GM19099 (cell line): ENCODE results near the gene MAST4.

Source experiments
- POLR2A ChIP-seq: IDR thresholded peaks from 3 replicates; pipeline ENCODE4 v1.6.1; 2011; ENCODE audit warnings: low read depth; ENCODE audit not compliant: insufficient read length; ENCODE audit errors: extremely low read depth

MAST4 gene

DNA sequence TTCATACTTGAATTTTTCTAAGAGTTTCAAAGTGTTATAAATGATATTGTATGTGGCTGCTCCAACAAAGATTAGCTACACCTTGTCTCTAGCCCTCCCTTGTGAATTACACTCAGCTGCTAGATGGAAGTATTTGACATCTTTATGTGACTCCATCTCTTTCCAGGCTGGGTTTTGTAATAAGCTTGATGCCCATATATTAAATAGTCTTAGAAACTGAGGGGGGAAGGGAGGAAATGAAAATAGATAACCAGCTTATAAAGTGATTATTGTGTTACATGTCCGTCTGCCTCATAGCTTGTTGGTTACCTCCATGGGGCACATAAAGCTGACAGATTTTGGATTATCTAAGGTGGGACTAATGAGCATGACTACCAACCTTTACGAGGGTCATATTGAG lies 537.0 kb downstream of the MAST4 start:
- TF ChIP-seq POLR2A: no peak

DNA sequence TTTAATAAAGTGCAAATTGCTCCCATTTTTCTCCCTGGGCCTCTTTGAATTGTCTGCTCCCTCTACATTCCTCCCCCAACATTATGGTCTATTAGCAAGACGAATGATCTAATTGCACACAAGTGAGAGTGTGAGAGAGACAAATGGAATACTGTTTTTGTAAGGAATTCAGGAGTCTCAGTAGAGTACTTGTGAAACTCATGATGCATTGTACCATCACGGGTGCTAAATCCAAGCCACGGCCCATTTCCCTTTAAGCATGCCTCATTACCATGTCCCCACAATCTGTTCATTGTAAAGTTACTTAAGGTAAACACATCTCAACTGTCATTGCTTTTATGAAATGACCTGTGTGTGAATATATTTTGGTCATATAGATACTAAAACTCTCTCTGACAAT lies 537.6 kb downstream of the MAST4 start:
- no peak for TF ChIP-seq POLR2A

DNA sequence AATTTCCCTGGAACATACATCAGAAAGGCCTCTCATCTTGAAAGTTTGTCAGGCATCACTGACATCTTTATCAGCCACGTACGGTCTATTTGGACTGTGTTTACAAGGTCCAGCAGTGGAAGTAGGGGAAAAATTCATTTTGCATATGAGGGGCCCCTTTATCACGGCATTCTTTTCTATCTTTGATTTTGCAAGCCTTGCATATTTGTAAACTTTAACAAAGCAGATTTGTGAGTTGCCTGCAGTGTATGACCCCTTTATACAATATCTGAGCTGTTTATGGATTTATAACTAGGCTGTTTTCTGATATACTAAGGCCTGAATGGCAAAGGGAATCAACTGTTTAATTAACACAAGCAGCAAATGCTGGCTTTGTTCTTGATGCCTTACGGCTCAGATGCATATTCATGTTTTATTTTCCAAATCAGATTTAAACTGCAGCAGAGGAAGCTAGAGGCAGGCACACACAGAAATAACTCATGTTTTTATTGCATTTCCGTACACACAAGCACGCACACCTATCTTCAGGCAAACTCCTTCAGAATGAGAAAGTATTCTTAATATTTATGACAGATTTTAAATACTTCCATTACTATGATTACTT lies 539.3 kb downstream of the MAST4 start:
- TF ChIP-seq POLR2A: no peak

DNA sequence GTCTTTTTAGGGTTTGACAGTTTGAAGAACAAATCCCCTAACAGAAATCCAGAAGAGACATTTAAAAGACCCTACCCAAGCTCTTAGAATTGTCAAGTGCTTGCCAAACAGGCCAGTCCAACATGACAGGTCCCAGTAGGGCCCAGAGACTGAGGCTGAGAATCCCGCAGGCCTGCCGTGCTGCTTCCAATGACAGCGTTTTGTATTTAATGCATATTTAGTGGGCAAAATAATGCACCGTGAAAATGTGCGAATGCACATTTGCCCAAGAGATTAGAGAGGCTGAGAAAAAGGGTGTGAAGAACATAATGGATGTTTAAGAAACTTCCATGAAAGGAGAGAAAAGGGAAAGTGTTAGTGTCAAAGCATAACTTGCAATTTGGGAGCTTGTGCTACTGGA lies 542.8 kb downstream of the MAST4 start:
- no peak for TF ChIP-seq POLR2A

DNA sequence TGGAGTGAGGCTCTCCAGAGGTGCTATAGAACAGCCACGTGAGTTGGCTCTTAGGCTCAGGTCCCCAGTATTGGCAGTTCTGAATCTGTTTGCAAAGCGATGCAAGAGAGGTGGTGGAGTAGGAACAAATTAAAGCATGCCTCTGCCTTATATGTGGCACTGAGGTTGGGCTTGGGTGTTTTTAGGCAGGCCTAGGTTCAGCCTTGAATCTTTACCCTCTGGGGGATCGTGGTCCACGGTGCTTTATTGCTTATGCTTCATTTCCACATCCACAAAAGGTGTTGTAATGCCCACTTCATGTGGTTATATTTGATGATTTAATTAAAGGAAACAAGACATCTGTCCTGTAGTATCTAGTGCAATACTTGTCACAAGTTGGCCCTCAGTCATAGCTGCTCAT lies 544.2 kb downstream of the MAST4 start:
- no peak for TF ChIP-seq POLR2A

DNA sequence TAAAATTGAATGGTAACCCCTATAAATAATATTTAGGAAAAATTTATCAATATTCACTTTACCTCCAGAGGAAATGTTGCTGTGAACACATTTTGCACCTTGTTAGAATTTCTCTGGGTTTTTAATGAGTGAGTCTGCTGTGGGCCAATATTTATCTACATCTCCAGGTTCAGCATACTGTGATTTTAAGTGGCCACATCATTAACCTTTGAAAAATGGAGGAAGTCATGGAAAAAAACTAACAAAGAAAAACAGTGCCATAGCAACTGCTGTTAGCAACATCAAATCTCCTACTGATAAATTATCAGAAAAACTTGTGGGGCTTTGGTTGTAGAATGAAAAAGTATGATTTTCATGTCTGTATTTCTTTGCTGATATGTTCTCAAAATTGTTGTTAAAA lies 545.5 kb downstream of the MAST4 start:
- TF ChIP-seq POLR2A: no peak

DNA sequence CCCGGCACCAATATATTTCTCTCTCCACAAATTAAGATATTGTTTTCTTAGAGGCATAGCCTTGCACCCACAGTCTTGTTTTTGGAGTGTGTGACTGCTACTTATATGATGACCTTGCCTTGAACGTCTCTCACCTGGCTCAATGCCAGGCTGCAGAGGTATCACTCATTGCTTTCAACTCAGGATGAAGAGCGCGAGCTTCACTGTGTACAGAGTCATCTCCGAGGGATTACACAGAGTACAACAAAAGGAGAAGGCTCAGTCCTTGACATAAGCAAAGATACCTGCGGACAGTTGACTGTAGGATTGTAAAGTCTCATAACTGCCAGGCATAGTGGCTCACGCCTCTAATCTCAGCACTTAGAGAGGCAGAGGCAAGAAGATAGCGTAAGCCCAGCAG lies 546.6 kb downstream of the MAST4 start:
- TF ChIP-seq POLR2A: no peak

DNA sequence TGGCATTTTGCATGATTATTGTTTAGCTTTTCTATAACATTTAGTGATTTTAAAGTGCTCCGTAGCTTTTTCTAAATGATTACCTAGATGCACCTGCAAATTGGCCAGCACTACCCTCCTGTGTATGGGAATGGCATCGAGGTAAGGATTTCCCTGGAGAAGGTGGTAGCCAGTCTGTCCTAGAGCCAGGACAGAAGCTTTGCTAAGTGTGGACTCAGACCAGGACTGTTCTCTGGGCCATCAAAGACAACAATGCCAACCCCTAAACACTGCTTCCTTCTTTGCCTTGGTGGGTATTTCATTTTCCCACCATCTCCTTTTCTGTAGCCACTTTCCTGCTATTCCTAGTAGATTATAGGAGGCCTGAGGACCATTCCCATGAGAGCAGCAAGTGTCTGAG lies 547.4 kb downstream of the MAST4 start:
- TF ChIP-seq POLR2A: no peak

DNA sequence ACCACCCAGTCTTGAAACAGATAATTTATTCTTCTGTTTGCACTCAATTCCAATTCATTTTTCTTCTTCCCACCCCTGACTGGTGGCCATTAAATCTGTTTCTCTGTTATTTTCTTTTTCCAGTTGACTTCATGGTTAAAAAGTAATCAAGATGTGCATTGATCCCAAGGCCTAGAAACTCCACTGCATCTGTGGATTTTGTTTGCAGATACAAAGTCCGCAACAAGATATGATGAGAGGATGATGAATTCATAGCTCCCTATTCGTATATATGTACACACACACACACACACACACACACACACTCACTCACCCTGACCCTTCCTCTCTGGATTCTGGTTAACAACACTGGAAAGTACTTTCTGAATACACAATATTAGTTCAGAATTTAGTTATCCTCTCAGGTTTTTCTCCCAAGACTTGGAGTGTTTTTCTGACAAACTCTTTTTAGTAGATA lies 548.0 kb downstream of the MAST4 start:
- TF ChIP-seq POLR2A: no peak

DNA sequence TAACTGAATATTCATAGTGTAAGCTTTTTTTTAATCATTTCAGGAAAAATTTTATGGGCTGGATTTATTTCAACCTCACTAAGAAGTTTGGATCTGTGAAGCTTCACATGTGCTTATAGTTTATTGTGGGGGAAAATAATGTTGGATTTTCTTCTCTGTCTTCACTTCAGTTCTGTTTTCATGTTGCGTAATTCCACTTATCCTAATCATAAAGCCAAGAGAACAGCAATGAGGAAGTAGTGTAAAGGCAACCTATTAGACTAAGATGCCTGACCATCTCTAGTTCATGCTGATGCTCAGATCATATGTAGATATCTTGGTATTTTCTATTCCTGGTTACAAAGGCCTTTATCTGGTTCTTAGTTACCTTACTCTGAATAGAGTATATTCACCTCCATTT lies 550.4 kb downstream of the MAST4 start:
- TF ChIP-seq POLR2A: no peak

DNA sequence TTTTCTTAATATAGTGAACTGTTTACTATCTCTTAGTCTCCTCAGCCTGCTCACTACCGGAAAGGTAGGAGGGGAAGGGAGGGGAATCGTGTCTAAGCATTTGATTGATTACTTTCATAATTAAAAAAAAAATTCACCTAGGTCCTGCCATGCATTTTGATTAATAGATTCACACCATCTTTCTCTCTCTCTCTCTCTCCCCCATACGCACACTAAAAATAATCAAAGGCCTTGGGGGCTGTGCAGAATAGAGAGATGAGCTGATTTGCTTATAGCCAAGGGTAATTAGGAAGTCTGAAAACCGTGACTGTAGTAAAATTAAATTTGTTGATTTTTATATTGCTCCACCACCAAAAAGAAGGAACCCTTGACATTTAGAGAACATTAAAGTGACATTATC lies 550.8 kb downstream of the MAST4 start:
- no peak for TF ChIP-seq POLR2A

DNA sequence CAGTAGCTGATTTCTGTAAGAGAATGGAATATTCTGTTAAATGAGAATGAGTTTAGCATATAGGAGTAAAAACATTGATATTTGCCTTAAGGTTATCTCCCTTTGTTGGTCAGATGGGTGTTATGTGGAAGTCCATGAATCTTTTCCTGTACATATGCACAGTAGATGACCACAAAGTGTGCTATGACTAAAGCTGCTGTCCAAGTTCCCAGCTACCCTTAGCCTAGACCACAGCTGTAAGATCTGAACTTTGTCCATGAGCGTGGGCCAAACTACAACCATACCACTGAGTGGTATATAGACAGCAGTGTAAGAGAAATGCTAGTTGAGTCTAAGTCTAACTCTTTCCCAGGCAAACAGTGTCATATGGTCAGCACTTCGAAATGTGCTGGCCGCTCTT lies 551.6 kb downstream of the MAST4 start:
- TF ChIP-seq POLR2A: no peak

DNA sequence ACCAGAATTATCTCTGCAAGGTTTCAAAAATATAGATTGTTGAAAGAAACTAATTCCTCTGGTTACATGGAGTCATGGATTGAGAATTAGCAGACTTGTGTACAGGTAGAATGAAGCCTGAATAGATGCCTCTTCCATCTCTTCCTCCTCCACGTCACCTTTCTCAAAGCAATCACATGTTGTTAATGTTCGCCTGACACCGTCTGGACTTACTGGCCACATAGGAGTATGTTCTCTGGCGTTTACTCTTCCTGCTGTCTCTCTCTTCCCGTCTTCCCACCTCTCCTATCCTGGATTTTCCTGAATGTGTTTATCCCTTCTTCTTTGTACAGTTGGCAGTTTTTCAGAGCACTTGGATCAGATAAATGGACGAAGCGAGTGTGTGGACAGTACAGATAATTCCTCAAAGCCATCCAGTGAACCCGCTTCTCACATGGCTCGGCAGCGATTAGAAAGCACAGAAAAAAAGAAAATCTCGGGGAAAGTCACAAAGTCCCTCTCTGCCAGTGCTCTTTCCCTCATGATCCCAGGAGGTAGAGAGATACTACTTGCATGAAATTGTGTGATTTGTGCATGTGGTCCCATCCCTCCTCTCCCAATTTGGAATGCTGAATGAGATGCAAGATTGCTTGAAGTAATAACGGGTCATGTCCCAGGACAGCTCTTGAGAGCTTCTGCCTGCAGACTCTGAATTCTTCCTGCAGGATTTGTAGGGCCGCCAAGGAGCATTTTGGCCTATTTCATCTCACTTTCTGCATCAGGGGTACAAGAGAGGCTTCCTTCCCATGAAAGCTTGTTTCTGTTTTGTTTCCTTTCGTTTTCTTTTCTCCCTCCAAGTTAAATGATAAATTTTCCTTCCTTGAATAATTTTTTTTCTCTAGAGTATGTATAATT lies 553.1 kb downstream of the MAST4 start:
- no peak for TF ChIP-seq POLR2A

DNA sequence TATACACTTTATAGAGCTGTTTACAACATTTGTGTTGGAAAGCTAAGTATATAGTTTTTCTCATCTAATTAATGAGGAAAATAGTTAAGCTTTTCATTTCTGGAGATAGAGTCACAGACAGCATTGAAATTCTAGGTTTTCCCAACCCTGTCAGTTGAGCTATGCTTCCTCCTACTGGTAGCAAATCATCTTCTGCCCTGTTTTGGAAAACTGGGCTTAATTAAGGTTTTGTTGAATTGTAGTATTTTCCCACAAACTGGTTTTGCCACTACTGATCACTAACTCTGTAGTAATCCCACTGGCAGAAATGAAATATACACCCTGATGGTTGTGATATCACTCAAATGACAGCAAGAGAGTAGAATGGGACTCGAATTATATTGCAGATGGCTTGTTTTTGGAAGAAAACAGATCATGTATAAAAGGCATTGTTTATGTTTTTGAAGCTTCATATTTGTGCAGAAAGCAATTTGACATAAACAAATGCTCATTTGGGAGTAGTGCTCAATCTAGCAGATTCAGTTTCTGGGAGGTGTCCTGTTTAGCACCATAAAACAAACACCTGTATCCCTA lies 553.8 kb downstream of the MAST4 start:
- no peak for TF ChIP-seq POLR2A

DNA sequence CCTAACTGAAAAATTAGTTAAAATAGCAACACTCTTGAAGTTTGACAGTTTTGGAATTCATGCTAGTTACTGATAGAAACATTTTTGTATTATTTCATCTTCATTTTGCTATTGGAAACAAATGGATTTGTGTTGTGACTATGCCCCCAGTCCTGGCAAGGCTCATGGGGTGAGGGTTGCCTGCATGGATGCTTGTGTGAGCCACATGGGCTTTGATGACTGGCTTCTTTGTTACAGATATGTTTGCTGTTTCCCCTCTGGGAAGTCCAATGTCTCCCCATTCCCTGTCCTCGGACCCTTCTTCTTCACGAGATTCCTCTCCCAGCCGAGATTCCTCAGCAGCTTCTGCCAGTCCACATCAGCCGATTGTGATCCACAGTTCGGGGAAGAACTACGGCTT lies 556.2 kb downstream of the MAST4 start:
- TF ChIP-seq POLR2A: no peak

DNA sequence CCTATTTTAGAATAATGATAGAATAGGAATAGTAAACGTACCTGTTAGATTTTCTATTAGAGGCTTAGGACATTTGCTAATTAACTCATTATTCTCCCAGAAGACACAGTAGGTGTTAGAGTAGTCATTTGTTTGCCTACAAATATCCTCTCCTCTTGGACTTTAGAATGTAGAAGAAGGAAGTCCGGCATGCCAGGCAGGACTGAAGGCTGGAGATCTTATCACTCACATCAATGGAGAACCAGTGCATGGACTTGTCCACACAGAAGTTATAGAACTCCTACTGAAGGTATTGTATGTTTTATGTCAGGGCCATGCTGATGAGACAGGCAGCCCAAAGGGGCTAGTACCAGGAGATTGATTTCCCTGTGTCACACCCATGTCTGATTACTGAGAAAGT lies 557.1 kb downstream of the MAST4 start:
- no peak for TF ChIP-seq POLR2A
